IMR-90 (cell line): ENCODE results near the gene LRRC66. TPM values are rescaled to one million over a fixed set of nuclear protein-coding genes. Genes with fewer than 3 reads are reported as not detected.

ENCODE experiments used
- ATAC-seq: fragments of 200-7000 bp; cut with Tn5 transposase; 2 replicates; pipeline ENCODE4 v1.9.1; 2020; ENCODE audit warnings: low read depth, mild to moderate bottlenecking, moderate library complexity
- BruUV-seq: library from RNA; stranded (reverse); fragments of 400-500 nt; replicated peaks from 2 replicates; lab custom pipeline; 2021; lab: Mats Ljungman, UMichigan
- CTCF ChIA-PET: fragments of 300-600 bp; formaldehyde crosslinking; extraction: SDS; loops from one replicate; lab custom pipeline; 2021; ENCODE audit warnings: antibody characterized with exemption; lab: Yijun Ruan, JAX
- POLR2A ChIA-PET: fragments of 300-600 bp; sonication (Branson Sonifier 250); formaldehyde crosslinking; loops from one replicate; lab custom pipeline; 2022; ENCODE audit warnings: antibody characterized with exemption; ENCODE audit not compliant: unreplicated experiment; lab: Charles Lee
- DNase-seq: peaks from one replicate; pipeline ENCODE4 v3.0.0; 2013
- H2AFZ ChIP-seq: replicated peaks from 2 replicates; pipeline ENCODE3; 2013; ENCODE audit warnings: low read length, mild to moderate bottlenecking; ENCODE audit not compliant: poor library complexity
- H2AK5ac ChIP-seq: 2 replicates; pipeline ENCODE4 v1.6.1; 2013; ENCODE audit warnings: low read depth, low read length, inconsistent platforms
- H2AK9ac ChIP-seq: replicated peaks from 2 replicates; pipeline ENCODE3; 2013; ENCODE audit warnings: mild to moderate bottlenecking, low read depth, low read length, moderate library complexity; ENCODE audit not compliant: poor library complexity
- H2BK120ac ChIP-seq: 2 replicates; pipeline ENCODE4 v1.6.1; 2013; ENCODE audit warnings: low read depth, low read length, inconsistent platforms
- H2BK15ac ChIP-seq: 3 replicates; pipeline ENCODE4 v1.6.1; 2013; ENCODE audit warnings: low read depth, low read length, inconsistent platforms
- H2BK20ac ChIP-seq: 2 replicates; pipeline ENCODE4 v1.6.1; 2013; ENCODE audit warnings: low read depth, mild to moderate bottlenecking, inconsistent platforms, low read length, moderate library complexity
- H2BK5ac ChIP-seq: 2 replicates; pipeline ENCODE4 v1.6.1; 2013; ENCODE audit warnings: mild to moderate bottlenecking, low read depth, low read length, inconsistent platforms; ENCODE audit not compliant: poor library complexity, severe bottlenecking
- H3K14ac ChIP-seq: replicated peaks from 2 replicates; pipeline ENCODE4 v1.6.1; 2013; ENCODE audit warnings: low read depth, low read length, inconsistent platforms
- H3K18ac ChIP-seq: 2 replicates; pipeline ENCODE4 v1.6.1; 2013; ENCODE audit warnings: low read depth, low read length, control low read depth
- H3K23ac ChIP-seq: 2 replicates; pipeline ENCODE4 v1.6.1; 2013; ENCODE audit warnings: low read depth, low read length, inconsistent platforms
- H3K27ac ChIP-seq: 2 replicates; pipeline ENCODE4 v1.5.1; 2013; ENCODE audit warnings: mild to moderate bottlenecking, control low read depth, low read length; ENCODE audit not compliant: insufficient read depth
- H3K27me3 ChIP-seq: 2 replicates; pipeline ENCODE4 v1.6.1; 2013; ENCODE audit warnings: low read length; ENCODE audit not compliant: control insufficient read depth, insufficient read depth
- H3K36me3 ChIP-seq: 2 replicates; pipeline ENCODE4 v1.6.1; 2013; ENCODE audit warnings: low read length, mixed read lengths; ENCODE audit not compliant: control insufficient read depth, insufficient read depth
- H3K4ac ChIP-seq: 2 replicates; pipeline ENCODE4 v1.6.1; 2013; ENCODE audit warnings: low read depth, low read length, inconsistent platforms
- H3K4me1 ChIP-seq: 2 replicates; pipeline ENCODE4 v1.6.1; 2013; ENCODE audit warnings: low read length, mixed read lengths; ENCODE audit not compliant: control insufficient read depth, insufficient read depth
- H3K4me2 ChIP-seq: 2 replicates; pipeline ENCODE4 v1.6.1; 2013; ENCODE audit warnings: low read depth, mild to moderate bottlenecking, control low read depth, low read length, moderate library complexity
- H3K4me3 ChIP-seq: 2 replicates; pipeline ENCODE4 v1.5.1; 2013; ENCODE audit warnings: low read depth, mild to moderate bottlenecking, control low read depth, low read length, moderate library complexity; ENCODE audit not compliant: insufficient read depth
- H3K56ac ChIP-seq: 2 replicates; pipeline ENCODE4 v1.6.1; 2013; ENCODE audit warnings: low read length, inconsistent platforms; ENCODE audit not compliant: insufficient read depth; ENCODE audit errors: extremely low read depth
- H3K79me1 ChIP-seq, 2 experiments: 2 replicates each; pipeline ENCODE4 v1.6.1; 2013; ENCODE audit warnings: low read length in 2 of 2, inconsistent platforms in 1 of 2, low read depth in 1 of 2
- H3K9ac ChIP-seq: 2 replicates; pipeline ENCODE4 v1.6.1; 2013; ENCODE audit warnings: low read depth, low read length, control low read depth
- H3K9me1 ChIP-seq: 2 replicates; pipeline ENCODE4 v1.6.1; 2013; ENCODE audit warnings: low read length, inconsistent platforms; ENCODE audit not compliant: insufficient read depth
- H3K9me3 ChIP-seq: 2 replicates; pipeline ENCODE4 v1.6.1; 2013; ENCODE audit warnings: low read length; ENCODE audit not compliant: control insufficient read depth, insufficient read depth
- H4K20me1 ChIP-seq: 2 replicates; pipeline ENCODE4 v1.6.1; 2013; ENCODE audit warnings: low read length, inconsistent platforms; ENCODE audit not compliant: insufficient read depth
- H4K5ac ChIP-seq: 2 replicates; pipeline ENCODE4 v1.6.1; 2013; ENCODE audit warnings: mild to moderate bottlenecking, low read depth, low read length, control low read depth
- H4K8ac ChIP-seq, 2 experiments: 2 replicates each; pipeline ENCODE4 v1.6.1; 2013; ENCODE audit warnings: low read depth in 2 of 2, low read length in 2 of 2, control low read depth in 1 of 2, inconsistent platforms in 1 of 2
- H4K91ac ChIP-seq: 2 replicates; pipeline ENCODE4 v1.6.1; 2013; ENCODE audit warnings: low read depth, low read length, inconsistent platforms; ENCODE audit not compliant: insufficient read depth
- CEBPB ChIP-seq: IDR thresholded peaks from 2 replicates; pipeline ENCODE4 v1.6.1; 2012; ENCODE audit warnings: low read depth, low read length, improper control_type of control experiment
- MAFK ChIP-seq: IDR thresholded peaks from 2 replicates; pipeline ENCODE4 v1.6.1; 2012; ENCODE audit warnings: low read depth, low read length, improper control_type of control experiment
- MAZ ChIP-seq: IDR thresholded peaks from 2 replicates; pipeline ENCODE4 v1.6.1; 2012; ENCODE audit warnings: low read depth, mild to moderate bottlenecking, low read length, improper control_type of control experiment, moderate library complexity, borderline replicate concordance
- WGBS, 2 experiments: methylation state at CpG; one replicate each; pipeline versions ENCODE4 v1.1.5 to v1.1.7; 2013; ENCODE audit warnings: missing lambda C conversion rate in 2 of 2; ENCODE audit not compliant: insufficient read length in 1 of 2; ENCODE audit errors: extremely low coverage in 2 of 2; 5-methylcytosine and 5-hydroxymethylcytosine counted together
- dilution Hi-C: fragments of 300-500 bp; cut with HindIII; formaldehyde crosslinking; loops from one replicate; pipeline ENCODE4 v1.14.3; 2018; ENCODE audit warnings: low sequenced_read_pairs; ENCODE audit not compliant: unreplicated experiment
- in situ Hi-C: fragments of 300-500 bp; cut with MboI; formaldehyde crosslinking; loops from 3 replicates; pipeline ENCODE4 v1.14.3; 2019; ENCODE audit warnings: low sequenced_read_pairs, inconsistent platforms, mixed read lengths
- intact Hi-C: fragments of 100-400 bp; cut with micrococcal nuclease; formaldehyde crosslinking; loops from 2 replicates; pipeline ENCODE4 v1.10.0; 2022
- polyA plus RNA-seq, 3 experiments: library from polyadenylated mRNA; depleted of rRNA; stranded (reverse); fragments of >200 nt; gene quantifications; 2 replicates each; pipeline ENCODE4 v1.2.3, GENCODE V29; 2012; ENCODE audit warnings: low replicate concordance in 1 of 3
- total RNA-seq: library from RNA; depleted of rRNA; stranded (reverse); fragments of >200 nt; gene quantifications from 2 replicates; pipeline ENCODE4 v1.2.3, GENCODE V29; 2012

The LRRC66 gene
- total and polyA plus RNA-seq, 2 of the 4 experiments (the other 2 are of a cell fraction), result 0.09 to 0.18 TPM

DNA sequence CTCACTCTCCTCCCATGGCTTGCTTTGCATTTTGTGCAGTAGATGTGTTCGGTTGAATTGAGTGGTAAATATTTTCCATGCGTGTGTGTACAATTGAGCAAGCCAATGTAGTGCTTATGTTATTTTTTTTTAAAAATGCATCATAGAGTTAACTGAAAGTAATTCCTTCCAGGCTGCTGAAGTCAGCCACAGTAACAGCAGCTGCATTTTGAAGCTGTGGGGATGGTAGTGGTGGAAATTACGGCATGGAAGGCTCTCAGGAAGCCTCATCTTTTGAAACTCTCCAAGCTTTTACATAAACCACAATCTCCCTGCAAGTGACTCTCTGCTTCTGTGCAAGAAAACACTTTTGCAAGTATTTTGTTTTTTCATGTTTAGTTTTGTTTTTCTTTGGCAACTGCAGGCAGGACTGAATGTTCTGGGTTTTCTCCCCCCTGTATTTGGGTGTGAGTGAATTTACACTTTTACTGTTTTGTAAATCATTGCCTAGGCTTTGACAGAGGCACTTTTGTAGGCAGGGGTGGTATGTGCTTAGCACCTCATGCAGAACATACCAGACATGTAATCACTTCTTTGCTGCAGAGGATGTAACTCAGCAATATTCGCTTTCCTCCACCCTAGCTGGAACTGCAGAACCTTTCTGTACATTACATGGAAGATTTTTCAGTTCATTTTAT is 56.2 kb downstream of the LRRC66 start:
- TF ChIP-seq MAZ (no peak), MAFK (no peak), CEBPB (no peak)
- no peak overlapping the region for H2AK9ac ChIP-seq
- H3K4ac ChIP-seq, result no peak overlapping the region
- no peaks in the 10 kb centered on the region for H3K79me1 ChIP-seq
- H3K56ac ChIP-seq, result no peak overlapping the region
- no peaks in the 10 kb centered on the region for H3K9me3 ChIP-seq
- no CpG with 5 or more reads among the region's 4 CpGs for WGBS, 2 experiments
- H3K18ac ChIP-seq, result no peak overlapping the region
- no peak overlapping the region for H2BK15ac ChIP-seq
- H3K36me3 ChIP-seq, result no peaks in the 10 kb centered on the region
- no peak overlapping the region for H3K23ac ChIP-seq
- H2BK20ac ChIP-seq, result no peak overlapping the region
- no peak overlapping the region for H2BK5ac ChIP-seq
- in situ Hi-C loops (no loop called here), intact Hi-C loops (no loop called here), dilution Hi-C loops (no loop called here)
- no peak overlapping the region for H4K5ac ChIP-seq
- no peaks in the 10 kb centered on the region for H3K9me1 ChIP-seq
- H4K8ac ChIP-seq, result no peak overlapping the region
- no peaks in the 10 kb centered on the region for H4K20me1 ChIP-seq
- no peaks in the 10 kb centered on the region; the same call in none of the 2 replicates for H3K27me3 ChIP-seq
- H3K14ac ChIP-seq, result no peak overlapping the region
- no TSS peak for BruUV-seq
- H2AFZ ChIP-seq, result no peak overlapping the region
- POLR2A ChIA-PET, result no interaction called here
- ATAC-seq (no peak), DNase-seq (no peak)
- H4K91ac ChIP-seq, result no peak overlapping the region
- H3K4me3 ChIP-seq, result no peak overlapping the region
- no peak overlapping the region for H2AK5ac ChIP-seq
- no peak overlapping the region for H3K4me2 ChIP-seq
- H3K9ac ChIP-seq, result no peak overlapping the region
- CTCF ChIA-PET, result no interaction called here
- H3K27ac ChIP-seq, result no peak overlapping the region
- H3K4me1 ChIP-seq, result no peaks in the 10 kb centered on the region
- H2BK120ac ChIP-seq, result no peak overlapping the region
